CD4-positive, alpha-beta T cell treated with Interferon alpha-2 for 1 hour (primary cell): ENCODE data around the gene ASTN2.

Source experiments
- DNase-seq, 2 donors: peaks; one replicate each; pipeline ENCODE4 v3.0.0-alpha.2; 2020 to 2022

The ASTN2 gene

GRCh38 chr9:117063721-117064471 is 351.0 kb downstream of the ASTN2 start:
- DNase-seq: no peak

- no peak for DNase-seq
Measured at GRCh38 chr9:117060963-117061362, 353.9 kb downstream of the ASTN2 start.

GRCh38 chr9:117050007-117050406 is 364.9 kb downstream of the ASTN2 start:
- DNase-seq: no peak

GRCh38 chr9:117046666-117047327 is 368.1 kb downstream of the ASTN2 start:
- DNase-seq: no peak

GRCh38 chr9:117044241-117044640 is 370.6 kb downstream of the ASTN2 start:
- no peak for DNase-seq

GRCh38 chr9:117043159-117043558 is 371.7 kb downstream of the ASTN2 start:
- DNase-seq: no peak

GRCh38 chr9:117035546-117035945 is 379.3 kb downstream of the ASTN2 start:
- no peak for DNase-seq

GRCh38 chr9:117034866-117035265 is 380.0 kb downstream of the ASTN2 start:
- no peak for DNase-seq

GRCh38 chr9:117030254-117030768 is 384.5 kb downstream of the ASTN2 start:
- DNase-seq: no peak

- DNase-seq: no peak
Measured at GRCh38 chr9:117029341-117029740, 385.5 kb downstream of the ASTN2 start.

GRCh38 chr9:117028103-117028858 is 386.6 kb downstream of the ASTN2 start:
- no peak for DNase-seq

GRCh38 chr9:117021906-117022305 is 393.0 kb downstream of the ASTN2 start:
- DNase-seq: no peak

GRCh38 chr9:117018966-117019617 is 395.8 kb downstream of the ASTN2 start:
- DNase-seq: no peak

- DNase-seq: no peak
Measured at GRCh38 chr9:117017414-117017985, 397.4 kb downstream of the ASTN2 start.

GRCh38 chr9:117014061-117014460 is 400.8 kb downstream of the ASTN2 start:
- no peak for DNase-seq

GRCh38 chr9:117013440-117013995 is 401.3 kb downstream of the ASTN2 start:
- DNase-seq: no peak

- no peak for DNase-seq
Measured at GRCh38 chr9:117010061-117010460, 404.8 kb downstream of the ASTN2 start.

GRCh38 chr9:117008876-117009275 is 406.0 kb downstream of the ASTN2 start:
- no peak for DNase-seq

- DNase-seq: no peak
Measured at GRCh38 chr9:117008461-117008860, 406.4 kb downstream of the ASTN2 start.

- no peak for DNase-seq
Measured at GRCh38 chr9:117002686-117003085, 412.2 kb downstream of the ASTN2 start.

GRCh38 chr9:117000834-117001233 is 414.0 kb downstream of the ASTN2 start:
- DNase-seq: no peak

- DNase-seq: no peak
Measured at GRCh38 chr9:117000196-117000723, 414.6 kb downstream of the ASTN2 start.
